Activated CD8-positive, alpha-beta memory T cell treated with anti-CD3 and anti-CD28 coated beads, Interleukin-2, amount 10 ng/mL, durations not matched to agents 7 days and 5 days (primary cell): ENCODE measurements around the gene IL17D. TPM values are rescaled to one million over a fixed set of nuclear protein-coding genes. Genes with fewer than 3 reads are reported as not detected.

Experiments
- ATAC-seq: fragments of 150-1000 bp; cut with Tn5 transposase; one replicate; pipeline ENCODE4 v1.10.0; 2021; ENCODE audit warnings: moderate library complexity
- CTCF ChIA-PET: fragments of 350-600 bp; sonication (Branson Sonifier 250); formaldehyde crosslinking; loops from one replicate; lab custom pipeline; 2021; ENCODE audit warnings: antibody characterized with exemption; lab: Charles Lee
- DNase-seq: peaks from one replicate; pipeline ENCODE4 v3.0.0-alpha.2; 2020
- H3K27ac Mint-ChIP-seq: one replicate; pipeline ENCODE4 v1.8.0; 2021; ENCODE audit warnings: mild to moderate bottlenecking, mixed read lengths
- H3K27me3 Mint-ChIP-seq: one replicate; pipeline ENCODE4 v1.8.0; 2021; ENCODE audit warnings: mixed read lengths
- H3K36me3 Mint-ChIP-seq: one replicate; pipeline ENCODE4 v1.8.0; 2021; ENCODE audit warnings: mild to moderate bottlenecking, mixed read lengths
- H3K4me1 Mint-ChIP-seq: one replicate; pipeline ENCODE4 v1.8.0; 2021; ENCODE audit warnings: mixed read lengths
- H3K4me3 Mint-ChIP-seq: one replicate; pipeline ENCODE4 v1.8.0; 2021; ENCODE audit warnings: mild to moderate bottlenecking, moderate library complexity, mixed read lengths
- H3K9me3 Mint-ChIP-seq: one replicate; pipeline ENCODE4 v1.8.0; 2022; ENCODE audit warnings: low read depth, mixed read lengths
- total RNA-seq, 2 experiments: library from RNA; stranded (reverse); gene quantifications; one replicate each; pipeline ENCODE4 v1.2.3, GENCODE V29; 2021

Gene IL17D
- total RNA-seq, 2 experiments from 2014 or later = 0.15 to 0.37 TPM

GRCh38 chr13:20715330-20715712 lies 11.8 kb downstream of the IL17D start:
- Mint-ChIP-seq H3K27me3 (peaks cover 21% of the 10 kb centered on the region), H3K27ac (no peak overlapping the region), H3K36me3 (no peaks in the 10 kb centered on the region), H3K4me3 (no peak overlapping the region), H3K9me3 (no peaks in the 10 kb centered on the region), H3K4me1 (peaks cover 7% of the 10 kb centered on the region)
- CTCF ChIA-PET = interaction anchor here (1.5 to 2.1 kb wide), 2 partner anchors 57 to 210 kb away, joined by 4 to 12 read pairs; no protein-coding TSS in a partner anchor
- DNase-seq = no peak
- ATAC-seq = no peak

GRCh38 chr13:20716951-20717350 lies 13.5 kb downstream of the IL17D start:
- DNase-seq (no peak), ATAC-seq (no peak)
- CTCF ChIA-PET = interaction anchor here (0.9 to 1.8 kb wide), 3 partner anchors 14 to 208 kb away, joined by 3 to 6 read pairs (median 4); no protein-coding TSS in a partner anchor
- Mint-ChIP-seq H3K36me3 (no peaks in the 10 kb centered on the region), H3K9me3 (no peaks in the 10 kb centered on the region), H3K4me3 (no peak overlapping the region), H3K27me3 (peaks cover 26% of the 10 kb centered on the region), H3K4me1 (peaks cover 10% of the 10 kb centered on the region), H3K27ac (no peak overlapping the region)

GRCh38 chr13:20717581-20718542 lies 14.4 kb downstream of the IL17D start:
- Mint-ChIP-seq H3K27me3 (peaks cover 33% of the 10 kb centered on the region), H3K36me3 (no peaks in the 10 kb centered on the region), H3K4me3 (no peak overlapping the region), H3K4me1 (peaks cover 8% of the 10 kb centered on the region), H3K9me3 (no peaks in the 10 kb centered on the region), H3K27ac (no peak overlapping the region)
- no peak for ATAC-seq
- CTCF ChIA-PET = interaction anchor here (1.5 to 1.8 kb wide), 2 partner anchors 15 to 207 kb away, joined by 4 to 6 read pairs; no protein-coding TSS in a partner anchor
- no peak for DNase-seq

GRCh38 chr13:20718958-20719566 lies 15.6 kb downstream of the IL17D start:
- Mint-ChIP-seq H3K4me1 (peaks cover 5% of the 10 kb centered on the region), H3K4me3 (no peak overlapping the region), H3K27me3 (peaks cover 24% of the 10 kb centered on the region), H3K27ac (no peak overlapping the region), H3K36me3 (no peaks in the 10 kb centered on the region), H3K9me3 (no peaks in the 10 kb centered on the region)
- no peak for ATAC-seq
- CTCF ChIA-PET = no interaction called here
- no peak for DNase-seq

GRCh38 chr13:20719783-20720182 lies 16.3 kb downstream of the IL17D start:
- Mint-ChIP-seq H3K4me1 (peaks cover 4% of the 10 kb centered on the region), H3K36me3 (no peaks in the 10 kb centered on the region), H3K27ac (no peak overlapping the region), H3K9me3 (no peaks in the 10 kb centered on the region), H3K27me3 (peaks cover 17% of the 10 kb centered on the region), H3K4me3 (no peak overlapping the region)
- no peak for ATAC-seq
- DNase-seq = no peak
- CTCF ChIA-PET = no interaction called here

GRCh38 chr13:20720499-20720898 lies 17.0 kb downstream of the IL17D start:
- Mint-ChIP-seq H3K9me3 (no peaks in the 10 kb centered on the region), H3K27me3 (peaks cover 16% of the 10 kb centered on the region), H3K4me1 (peaks cover 4% of the 10 kb centered on the region), H3K36me3 (no peaks in the 10 kb centered on the region), H3K27ac (no peak overlapping the region), H3K4me3 (no peak overlapping the region)
- DNase-seq (no peak), ATAC-seq (no peak)
- CTCF ChIA-PET = no interaction called here

- peaks cover 16% of the 10 kb centered on the region for H3K27me3 Mint-ChIP-seq
- CTCF ChIA-PET = no interaction called here
- H3K4me3 Mint-ChIP-seq = no peak overlapping the region
- no peak overlapping the region for H3K27ac Mint-ChIP-seq
- peaks cover 4% of the 10 kb centered on the region for H3K4me1 Mint-ChIP-seq
- no peaks in the 10 kb centered on the region for H3K9me3 Mint-ChIP-seq
- ATAC-seq (no peak), DNase-seq (no peak)
- no peaks in the 10 kb centered on the region for H3K36me3 Mint-ChIP-seq
These were observed 17.6 kb downstream of the IL17D start for GRCh38 chr13:20721058-20721453.

GRCh38 chr13:20721454-20722357 lies 18.2 kb downstream of the IL17D start:
- Mint-ChIP-seq H3K36me3 (no peaks in the 10 kb centered on the region), H3K4me1 (peaks cover 4% of the 10 kb centered on the region), H3K4me3 (peak overlapping the region; percentile 49), H3K27ac (no peak overlapping the region), H3K9me3 (no peaks in the 10 kb centered on the region), H3K27me3 (peaks cover 16% of the 10 kb centered on the region)
- DNase-seq = no peak
- CTCF ChIA-PET = interaction anchor here (0.9 to 1.5 kb wide), 2 partner anchors 107 to 203 kb away, joined by 3 to 4 read pairs; no protein-coding TSS in a partner anchor
- ATAC-seq = peak; percentile 57

GRCh38 chr13:20727856-20728255 lies 24.4 kb downstream of the IL17D start:
- Mint-ChIP-seq H3K27ac (no peak overlapping the region), H3K4me3 (no peak overlapping the region), H3K4me1 (no peaks in the 10 kb centered on the region), H3K27me3 (peaks cover 3% of the 10 kb centered on the region), H3K36me3 (no peaks in the 10 kb centered on the region), H3K9me3 (no peaks in the 10 kb centered on the region)
- DNase-seq (no peak), ATAC-seq (no peak)
- CTCF ChIA-PET = no interaction called here

- DNase-seq (no peak), ATAC-seq (no peak)
- Mint-ChIP-seq H3K4me1 (no peaks in the 10 kb centered on the region), H3K27ac (no peak overlapping the region), H3K36me3 (no peaks in the 10 kb centered on the region), H3K9me3 (no peaks in the 10 kb centered on the region), H3K4me3 (no peak overlapping the region), H3K27me3 (no peaks in the 10 kb centered on the region)
- CTCF ChIA-PET = no interaction called here
These were observed 25.2 kb downstream of the IL17D start for GRCh38 chr13:20728579-20729311.

GRCh38 chr13:20729633-20730585 lies 26.4 kb downstream of the IL17D start:
- ATAC-seq (no peak), DNase-seq (no peak)
- Mint-ChIP-seq H3K36me3 (no peaks in the 10 kb centered on the region), H3K27ac (no peak overlapping the region), H3K4me1 (no peaks in the 10 kb centered on the region), H3K27me3 (no peaks in the 10 kb centered on the region), H3K4me3 (no peak overlapping the region), H3K9me3 (no peaks in the 10 kb centered on the region)
- CTCF ChIA-PET = no interaction called here

GRCh38 chr13:20738616-20739015 lies 35.1 kb downstream of the IL17D start:
- DNase-seq = no peak
- H3K4me3 Mint-ChIP-seq = no peak overlapping the region
- ATAC-seq = no peak
- H3K4me1 Mint-ChIP-seq = no peaks in the 10 kb centered on the region
- H3K9me3 Mint-ChIP-seq = peaks cover 2% of the 10 kb centered on the region
- no peaks in the 10 kb centered on the region for H3K27me3 Mint-ChIP-seq
- CTCF ChIA-PET = no interaction called here
- peaks cover 3% of the 10 kb centered on the region for H3K36me3 Mint-ChIP-seq
- H3K27ac Mint-ChIP-seq = no peak overlapping the region
